Measurements from ENCODE around the gene BTBD2. TPM values are rescaled to one million over a fixed set of nuclear protein-coding genes. Genes with fewer than 3 reads are reported as not detected.

BTBD2 gene
- total and polyA plus RNA-seq, 2 of the 13 experiments (the other 11 are each of a cell fraction or from before 2014, with no cell fraction given): 28.1 to 45.3 TPM

DNA sequence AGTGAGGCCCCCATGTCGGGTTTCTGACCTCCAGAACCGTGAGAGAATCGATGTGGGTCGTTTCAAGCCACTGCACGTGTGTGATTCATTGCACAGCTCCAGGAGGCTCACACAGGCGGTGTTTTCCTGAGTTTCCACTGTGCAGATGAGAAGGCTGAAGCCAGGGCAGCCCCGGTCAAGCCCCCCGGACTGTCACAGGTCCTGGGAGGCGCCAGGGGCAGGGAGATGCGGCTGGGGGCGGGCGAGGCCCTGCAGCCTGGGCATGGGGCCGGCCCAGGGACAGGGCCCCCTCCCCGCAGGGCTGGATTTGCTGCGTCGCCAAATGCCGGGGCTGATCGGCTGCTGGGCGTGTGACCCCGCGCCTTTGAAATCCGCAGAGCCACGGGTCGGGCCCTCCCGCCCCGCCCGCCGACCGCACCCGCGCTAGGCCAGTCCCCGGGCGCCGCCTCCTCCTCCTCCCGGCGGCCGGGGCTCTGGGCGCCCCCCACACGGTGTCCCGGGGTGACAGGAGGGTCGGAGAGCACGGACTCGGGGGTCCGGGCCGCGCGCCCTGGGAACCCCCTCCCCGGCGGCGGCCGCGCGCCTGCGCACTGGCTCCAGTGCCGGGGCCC, 45.5 kb upstream of the BTBD2 start (continued):
- TF ChIP-seq IKZF4 (CRISPR knock-in tag; IDR thresholded peaks at IDR 0.05; ENCODE audit: borderline replicate concordance, low read depth, not compliant biosample characterization): peak; percentile 42
- TF ChIP-seq KDM5A (IDR thresholded peaks at IDR 0.05; ENCODE audit: borderline replicate concordance, low read length): no peak; the same call in 1 of the 2 replicates
- TF ChIP-seq, protein P1, sequence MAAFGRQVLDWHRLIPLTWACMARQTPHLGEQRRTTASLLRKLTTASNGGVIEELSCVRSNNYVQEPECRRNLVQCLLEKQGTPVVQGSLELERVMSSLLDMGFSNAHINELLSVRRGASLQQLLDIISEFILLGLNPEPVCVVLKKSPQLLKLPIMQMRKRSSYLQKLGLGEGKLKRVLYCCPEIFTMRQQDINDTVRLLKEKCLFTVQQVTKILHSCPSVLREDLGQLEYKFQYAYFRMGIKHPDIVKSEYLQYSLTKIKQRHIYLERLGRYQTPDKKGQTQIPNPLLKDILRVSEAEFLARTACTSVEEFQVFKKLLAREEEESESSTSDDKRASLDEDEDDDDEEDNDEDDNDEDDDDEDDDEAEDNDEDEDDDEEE (CRISPR knock-in tag; IDR thresholded peaks at IDR 0.05): no peak
- TF ChIP-seq ZNF382 (CRISPR knock-in tag; IDR thresholded peaks at IDR 0.05; ENCODE audit: borderline replicate concordance): no peak
- peak; percentile 70 for TF ChIP-seq ATF7-NPFF (CRISPR knock-in tag; IDR thresholded peaks at IDR 0.05; ENCODE audit: low read depth)
- TF ChIP-seq, protein P2, sequence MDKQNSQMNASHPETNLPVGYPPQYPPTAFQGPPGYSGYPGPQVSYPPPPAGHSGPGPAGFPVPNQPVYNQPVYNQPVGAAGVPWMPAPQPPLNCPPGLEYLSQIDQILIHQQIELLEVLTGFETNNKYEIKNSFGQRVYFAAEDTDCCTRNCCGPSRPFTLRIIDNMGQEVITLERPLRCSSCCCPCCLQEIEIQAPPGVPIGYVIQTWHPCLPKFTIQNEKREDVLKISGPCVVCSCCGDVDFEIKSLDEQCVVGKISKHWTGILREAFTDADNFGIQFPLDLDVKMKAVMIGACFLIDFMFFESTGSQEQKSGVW (CRISPR knock-in tag; IDR thresholded peaks at IDR 0.05; ENCODE audit: borderline replicate concordance): no peak
- TF ChIP-seq TAF15 (IDR thresholded peaks at IDR 0.05; ENCODE audit: low read depth, low read length, poor library complexity, severe bottlenecking): no peak
- TF ChIP-seq, protein P3, sequence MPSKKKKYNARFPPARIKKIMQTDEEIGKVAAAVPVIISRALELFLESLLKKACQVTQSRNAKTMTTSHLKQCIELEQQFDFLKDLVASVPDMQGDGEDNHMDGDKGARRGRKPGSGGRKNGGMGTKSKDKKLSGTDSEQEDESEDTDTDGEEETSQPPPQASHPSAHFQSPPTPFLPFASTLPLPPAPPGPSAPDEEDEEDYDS (CRISPR knock-in tag; IDR thresholded peaks at IDR 0.05): no peak
- TF ChIP-seq ZNF354B (CRISPR knock-in tag; IDR thresholded peaks at IDR 0.05): no peak
- TF ChIP-seq ZNF556 (CRISPR knock-in tag; IDR thresholded peaks at IDR 0.05; ENCODE audit: borderline replicate concordance): no peak
- 0 out of 2 replicates have a peak, but pooled peaks have one; percentile 14 for TF ChIP-seq ARNTL (CRISPR knock-in tag; IDR thresholded peaks at IDR 0.05)
- no peak for TF ChIP-seq ZBTB49 (CRISPR knock-in tag; IDR thresholded peaks at IDR 0.05; ENCODE audit: borderline replicate concordance)
- no peak for TF ChIP-seq REXO4 (CRISPR knock-in tag; IDR thresholded peaks at IDR 0.05; ENCODE audit: borderline replicate concordance)
- no peak for TF ChIP-seq ZNF7 (CRISPR knock-in tag; IDR thresholded peaks at IDR 0.05)
- TF ChIP-seq ZSCAN31 (CRISPR knock-in tag; IDR thresholded peaks at IDR 0.05; ENCODE audit: low read depth): peak; percentile 48; the same call in 1 of the 2 replicates
- TF ChIP-seq MEIS2 (CRISPR knock-in tag; IDR thresholded peaks at IDR 0.05): peak; percentile 30; the same call in 1 of the 2 replicates
- no peak for TF ChIP-seq ZNF776 (CRISPR knock-in tag; IDR thresholded peaks at IDR 0.05)
- TF ChIP-seq ZNF253 (CRISPR knock-in tag; IDR thresholded peaks at IDR 0.05; ENCODE audit: borderline replicate concordance): peak; percentile 91; the same call in 1 of the 2 replicates
- TF ChIP-seq CEBPZ (IDR thresholded peaks at IDR 0.05; ENCODE audit: low read length): no peak
- no peak for TF ChIP-seq ZNF431 (CRISPR knock-in tag; IDR thresholded peaks at IDR 0.05; ENCODE audit: borderline replicate concordance, low read depth)
- no peak for TF ChIP-seq POLR2AphosphoS2 (IDR thresholded peaks at IDR 0.05; ENCODE audit: low read depth, low read length)

Data from HepG2 (cell line).